Activated CD4-positive, alpha-beta memory T cell treated with anti-CD3 and anti-CD28 coated beads for 36 hours (primary cell): ENCODE results near the gene CTNND2. TPM values are rescaled to one million over a fixed set of nuclear protein-coding genes. Genes with fewer than 3 reads are reported as not detected.

Experiments used
- CTCF ChIA-PET: fragments of 350-600 bp; sonication (Branson Sonifier 250); formaldehyde crosslinking; loops from one replicate; lab custom pipeline; 2021; ENCODE audit warnings: antibody characterized with exemption, inconsistent platforms; lab: Charles Lee
- POLR2A ChIA-PET: fragments of 350-600 bp; sonication (Branson Sonifier 250); formaldehyde crosslinking; loops from one replicate; lab custom pipeline; 2021; ENCODE audit warnings: antibody characterized with exemption; lab: Charles Lee
- DNase-seq: peaks from one replicate; pipeline ENCODE4 v3.0.0-alpha.2; 2020
- H3K27ac Mint-ChIP-seq: one replicate; pipeline ENCODE4 v1.8.0; 2021; ENCODE audit warnings: mixed read lengths
- H3K27me3 Mint-ChIP-seq: one replicate; pipeline ENCODE4 v1.8.0; 2021; ENCODE audit warnings: mixed read lengths
- H3K36me3 Mint-ChIP-seq: one replicate; pipeline ENCODE4 v1.8.0; 2021; ENCODE audit warnings: mixed read lengths
- H3K4me1 Mint-ChIP-seq: one replicate; pipeline ENCODE4 v1.8.0; 2021; ENCODE audit warnings: low read depth, mixed read lengths
- H3K4me3 Mint-ChIP-seq: one replicate; pipeline ENCODE4 v1.8.0; 2021; ENCODE audit warnings: mild to moderate bottlenecking, mixed read lengths
- H3K9me3 Mint-ChIP-seq: one replicate; pipeline ENCODE4 v1.8.0; 2021; ENCODE audit warnings: mixed read lengths
- intact Hi-C: fragments of 100-400 bp; cut with micrococcal nuclease; formaldehyde crosslinking; loops from one replicate; pipeline ENCODE4 v1.15.1; 2023
- total RNA-seq, 2 experiments: library from RNA; stranded (reverse); gene quantifications; one replicate each; pipeline ENCODE4 v1.2.3, GENCODE V29; 2021

Gene CTNND2
- total RNA-seq, 2 experiments from 2014 or later, result not detected

- intact Hi-C loops, result no loop called here
- no peaks in the 10 kb centered on the region for H3K9me3 Mint-ChIP-seq
- DNase-seq, result no peak
- H3K4me3 Mint-ChIP-seq, result no peak overlapping the region
- POLR2A ChIA-PET, result no interaction called here
- H3K36me3 Mint-ChIP-seq, result no peaks in the 10 kb centered on the region
- H3K4me1 Mint-ChIP-seq, result no peaks in the 10 kb centered on the region
- H3K27ac Mint-ChIP-seq, result no peak overlapping the region
- CTCF ChIA-PET, result no interaction called here
- H3K27me3 Mint-ChIP-seq, result no peaks in the 10 kb centered on the region
Observed at GRCh38 chr5:11044581-11044980, 859.7 kb downstream of the CTNND2 start.

GRCh38 chr5:11043881-11044280 lies 860.4 kb downstream of the CTNND2 start:
- Mint-ChIP-seq H3K4me1 (no peaks in the 10 kb centered on the region), H3K36me3 (no peaks in the 10 kb centered on the region), H3K4me3 (no peak overlapping the region), H3K27ac (no peak overlapping the region), H3K27me3 (no peaks in the 10 kb centered on the region), H3K9me3 (no peaks in the 10 kb centered on the region)
- ChIA-PET POLR2A (no interaction called here), CTCF (no interaction called here)
- intact Hi-C loops, result no loop called here
- no peak for DNase-seq

DNA sequence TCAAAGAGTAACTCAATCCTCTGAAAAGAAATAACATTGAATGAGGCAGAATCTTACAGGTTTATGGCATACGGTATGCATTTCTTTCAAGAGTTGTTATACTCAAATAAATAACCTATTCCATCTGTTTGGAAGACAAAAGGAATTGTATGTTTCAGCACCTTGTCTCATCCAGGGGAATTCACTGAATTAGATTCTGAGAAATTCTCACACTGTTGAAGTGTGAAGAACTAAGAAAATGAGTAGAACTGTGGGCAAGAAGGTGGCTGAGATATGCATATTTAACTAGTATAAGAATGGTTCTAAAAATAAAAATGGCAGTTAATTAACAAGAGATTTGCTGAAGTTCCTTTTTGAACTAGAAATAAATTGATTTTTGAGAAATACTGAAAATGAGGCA lies 863.9 kb downstream of the CTNND2 start:
- Mint-ChIP-seq H3K9me3 (no peaks in the 10 kb centered on the region), H3K36me3 (no peaks in the 10 kb centered on the region), H3K27ac (no peak overlapping the region), H3K27me3 (no peaks in the 10 kb centered on the region), H3K4me3 (no peak overlapping the region), H3K4me1 (no peaks in the 10 kb centered on the region)
- ChIA-PET POLR2A (no interaction called here), CTCF (no interaction called here)
- intact Hi-C loops, result no loop called here
- no peak for DNase-seq

DNA sequence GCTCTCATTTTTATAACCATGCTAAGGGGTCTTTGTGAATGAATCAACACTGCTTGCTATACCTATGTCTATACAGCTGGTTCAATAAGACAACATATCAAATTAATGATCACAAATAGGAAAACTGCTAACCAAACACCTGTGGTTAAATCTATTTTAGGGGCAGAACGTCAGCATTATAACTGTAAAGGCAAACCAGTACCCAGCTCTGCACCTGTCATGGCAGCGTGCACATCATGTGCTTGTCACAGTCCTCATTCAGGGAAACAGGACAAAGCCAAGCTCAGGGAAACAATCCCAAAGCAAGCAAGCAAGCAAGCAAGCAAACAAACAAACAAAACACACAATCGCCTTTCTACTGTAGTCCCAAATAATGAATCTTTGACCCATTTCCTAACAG lies 865.5 kb downstream of the CTNND2 start:
- intact Hi-C loops, result no loop called here
- no peaks in the 10 kb centered on the region for H3K27me3 Mint-ChIP-seq
- H3K4me3 Mint-ChIP-seq, result no peak overlapping the region
- ChIA-PET CTCF (no interaction called here), POLR2A (no interaction called here)
- H3K4me1 Mint-ChIP-seq, result no peaks in the 10 kb centered on the region
- no peak overlapping the region for H3K27ac Mint-ChIP-seq
- no peaks in the 10 kb centered on the region for H3K9me3 Mint-ChIP-seq
- no peaks in the 10 kb centered on the region for H3K36me3 Mint-ChIP-seq
- DNase-seq, result no peak

DNA sequence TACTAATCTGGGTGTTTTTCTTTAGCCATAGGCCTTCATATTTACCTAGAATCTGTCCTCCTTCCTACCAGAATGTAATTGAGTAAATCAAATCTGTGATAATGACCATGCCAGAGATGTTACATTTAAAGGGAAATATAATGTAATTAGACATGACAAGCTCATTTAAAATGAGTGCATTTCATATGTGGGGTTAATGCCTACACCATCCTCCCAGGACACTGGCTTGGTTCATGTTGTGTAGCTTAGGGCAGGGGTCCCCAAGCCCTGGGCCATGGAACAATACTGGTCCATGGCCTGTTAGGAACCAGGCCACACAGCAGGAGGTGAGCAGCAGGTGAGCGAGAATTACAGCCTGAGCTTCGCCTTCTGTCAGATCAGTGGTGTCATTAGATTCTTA lies 866.3 kb downstream of the CTNND2 start:
- CTCF ChIA-PET, result no interaction called here
- intact Hi-C loops, result no loop called here
- no peak for DNase-seq
- H3K27ac Mint-ChIP-seq, result no peak overlapping the region
- H3K4me1 Mint-ChIP-seq, result no peaks in the 10 kb centered on the region
- H3K9me3 Mint-ChIP-seq, result no peaks in the 10 kb centered on the region
- no peak overlapping the region for H3K4me3 Mint-ChIP-seq
- no peaks in the 10 kb centered on the region for H3K36me3 Mint-ChIP-seq
- no peaks in the 10 kb centered on the region for H3K27me3 Mint-ChIP-seq
- POLR2A ChIA-PET, result no interaction called here

DNA sequence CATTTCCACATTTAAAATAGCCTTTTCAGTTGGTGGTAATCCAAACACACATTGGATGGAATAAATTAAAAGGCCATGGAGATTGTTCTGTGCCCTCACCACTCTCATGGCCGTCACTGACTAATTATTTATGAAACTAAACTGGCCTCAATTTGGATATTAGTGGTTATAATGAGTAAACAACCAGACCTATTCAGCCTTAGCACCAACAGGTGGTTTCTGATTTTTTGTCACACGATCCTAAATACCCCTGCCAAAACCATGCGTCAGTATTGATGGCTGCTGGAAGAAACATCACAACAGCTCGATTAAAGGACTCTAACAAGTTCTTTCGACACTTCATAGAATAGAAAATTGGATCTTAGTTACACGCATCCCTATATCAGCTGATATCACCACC lies 867.2 kb downstream of the CTNND2 start:
- Mint-ChIP-seq H3K4me1 (no peaks in the 10 kb centered on the region), H3K4me3 (no peak overlapping the region), H3K9me3 (no peaks in the 10 kb centered on the region), H3K27me3 (no peaks in the 10 kb centered on the region), H3K27ac (no peak overlapping the region), H3K36me3 (no peaks in the 10 kb centered on the region)
- ChIA-PET CTCF (no interaction called here), POLR2A (no interaction called here)
- DNase-seq, result no peak
- intact Hi-C loops, result no loop called here

- no peak overlapping the region for H3K4me3 Mint-ChIP-seq
- DNase-seq, result no peak
- no peaks in the 10 kb centered on the region for H3K27me3 Mint-ChIP-seq
- H3K27ac Mint-ChIP-seq, result no peak overlapping the region
- no peaks in the 10 kb centered on the region for H3K4me1 Mint-ChIP-seq
- intact Hi-C loops, result no loop called here
- POLR2A ChIA-PET, result no interaction called here
- peaks cover 19% of the 10 kb centered on the region for H3K9me3 Mint-ChIP-seq
- peaks cover 4% of the 10 kb centered on the region for H3K36me3 Mint-ChIP-seq
- CTCF ChIA-PET, result no interaction called here
Observed at GRCh38 chr5:11030671-11031070, 873.6 kb downstream of the CTNND2 start.

- ChIA-PET CTCF (no interaction called here), POLR2A (no interaction called here)
Observed at GRCh38 chr5:11027660-11028059, 876.6 kb downstream of the CTNND2 start.

GRCh38 chr5:11026543-11026942 lies 877.7 kb downstream of the CTNND2 start:
- CTCF ChIA-PET, result no interaction called here
- DNase-seq, result no peak
- intact Hi-C loops, result no loop called here
- Mint-ChIP-seq H3K27ac (no peak overlapping the region), H3K27me3 (no peaks in the 10 kb centered on the region), H3K9me3 (peaks cover 19% of the 10 kb centered on the region), H3K4me3 (no peak overlapping the region), H3K36me3 (peaks cover 4% of the 10 kb centered on the region), H3K4me1 (no peaks in the 10 kb centered on the region)
- POLR2A ChIA-PET, result no interaction called here

More at GRCh38 chr5:11027660-11028059, 876.6 kb downstream of the CTNND2 start:
- H3K9me3 Mint-ChIP-seq, result peaks cover 19% of the 10 kb centered on the region
- no peak for DNase-seq
- no peak overlapping the region for H3K4me3 Mint-ChIP-seq
- peaks cover 4% of the 10 kb centered on the region for H3K36me3 Mint-ChIP-seq
- H3K27me3 Mint-ChIP-seq, result no peaks in the 10 kb centered on the region
- H3K27ac Mint-ChIP-seq, result no peak overlapping the region
- intact Hi-C loops, result no loop called here
- no peaks in the 10 kb centered on the region for H3K4me1 Mint-ChIP-seq

DNA sequence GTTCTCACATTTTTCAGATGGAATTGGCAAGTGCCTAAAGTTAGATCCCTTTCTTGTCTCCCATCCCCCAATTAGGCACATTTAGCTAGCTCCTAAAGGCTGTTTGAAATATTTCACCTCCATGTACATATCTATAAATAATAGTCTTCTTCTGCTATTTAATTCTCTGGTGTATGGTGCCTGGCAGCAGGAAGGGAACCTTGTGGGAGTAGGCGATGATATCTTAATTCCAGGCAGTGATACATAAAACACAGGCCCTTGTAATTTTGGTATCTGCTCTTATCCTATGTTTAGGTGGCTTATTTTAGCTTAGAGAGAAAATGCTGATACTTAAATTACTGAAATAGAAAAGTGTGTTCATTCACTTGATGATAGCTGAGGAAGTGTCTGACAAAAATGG lies 880.3 kb downstream of the CTNND2 start:
- H3K27ac Mint-ChIP-seq, result no peak overlapping the region
- H3K27me3 Mint-ChIP-seq, result no peaks in the 10 kb centered on the region
- ChIA-PET CTCF (no interaction called here), POLR2A (no interaction called here)
- H3K4me3 Mint-ChIP-seq, result no peak overlapping the region
- DNase-seq, result no peak
- no peaks in the 10 kb centered on the region for H3K36me3 Mint-ChIP-seq
- intact Hi-C loops, result no loop called here
- H3K9me3 Mint-ChIP-seq, result no peaks in the 10 kb centered on the region
- H3K4me1 Mint-ChIP-seq, result no peaks in the 10 kb centered on the region

DNA sequence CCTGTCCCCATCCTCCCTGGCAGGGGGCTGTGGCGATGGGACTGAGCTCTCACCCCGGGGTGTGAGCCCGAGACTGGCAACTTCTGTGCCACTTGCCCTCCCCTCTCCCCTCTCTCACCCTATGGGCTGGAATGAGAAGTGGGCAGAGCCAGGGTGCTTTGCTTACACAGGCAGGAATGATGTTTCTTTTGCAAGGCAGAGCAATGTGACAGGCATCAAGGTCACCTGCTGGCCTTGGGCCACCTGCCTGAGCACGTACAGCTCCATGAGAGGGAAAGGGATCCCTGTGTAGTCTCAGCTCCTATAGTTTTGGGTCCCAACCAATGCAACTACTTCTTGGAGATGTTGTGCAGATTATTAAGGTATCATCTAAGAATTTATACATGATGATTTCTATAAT lies 890.5 kb downstream of the CTNND2 start:
- Mint-ChIP-seq H3K9me3 (no peaks in the 10 kb centered on the region), H3K27ac (no peak overlapping the region), H3K4me1 (no peaks in the 10 kb centered on the region), H3K36me3 (no peaks in the 10 kb centered on the region), H3K27me3 (no peaks in the 10 kb centered on the region), H3K4me3 (no peak overlapping the region)
- POLR2A ChIA-PET, result no interaction called here
- intact Hi-C loops, result no loop called here
- CTCF ChIA-PET, result no interaction called here
- no peak for DNase-seq

DNA sequence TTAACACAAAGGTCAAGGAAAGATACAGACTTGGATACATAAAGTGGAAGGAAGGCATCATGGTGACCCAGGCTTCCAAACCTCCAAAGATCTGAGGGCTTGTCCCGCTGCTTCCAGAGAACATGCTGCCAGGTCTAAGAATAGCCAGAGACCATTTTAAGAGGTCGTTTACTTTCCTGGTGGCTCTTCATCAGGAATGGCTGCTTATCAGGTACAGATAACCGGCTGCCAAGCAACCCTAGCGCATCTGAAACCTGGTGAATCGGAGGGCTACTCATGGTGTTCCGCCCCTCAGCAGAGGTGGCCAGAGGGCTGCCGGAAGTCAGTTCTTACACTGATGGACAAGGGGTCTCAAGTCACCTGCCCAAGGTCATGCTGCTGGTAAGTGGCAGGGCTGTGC lies 892.0 kb downstream of the CTNND2 start:
- CTCF ChIA-PET, result no interaction called here
- H3K9me3 Mint-ChIP-seq, result no peaks in the 10 kb centered on the region
- no peak overlapping the region for H3K27ac Mint-ChIP-seq
- DNase-seq, result no peak
- H3K27me3 Mint-ChIP-seq, result no peaks in the 10 kb centered on the region
- POLR2A ChIA-PET, result no interaction called here
- H3K4me3 Mint-ChIP-seq, result no peak overlapping the region
- H3K36me3 Mint-ChIP-seq, result no peaks in the 10 kb centered on the region
- no peaks in the 10 kb centered on the region for H3K4me1 Mint-ChIP-seq
- intact Hi-C loops, result no loop called here

- intact Hi-C loops, result no loop called here
- ChIA-PET CTCF (interaction anchor here (1.3 to 1.6 kb wide), 2 partner anchors 10 to 23 kb away, joined by 3 to 5 read pairs; no protein-coding TSS in a partner anchor), POLR2A (no interaction called here)
- H3K9me3 Mint-ChIP-seq, result no peaks in the 10 kb centered on the region
- no peaks in the 10 kb centered on the region for H3K27me3 Mint-ChIP-seq
- H3K27ac Mint-ChIP-seq, result no peak overlapping the region
- H3K4me3 Mint-ChIP-seq, result no peak overlapping the region
- H3K4me1 Mint-ChIP-seq, result no peaks in the 10 kb centered on the region
- no peak for DNase-seq
- H3K36me3 Mint-ChIP-seq, result no peaks in the 10 kb centered on the region
Observed at GRCh38 chr5:11010429-11011210, 893.6 kb downstream of the CTNND2 start.
